NT2/D1 (cell line): ENCODE measurements around the gene ZNF425.

Source experiments
- SUZ12 ChIP-seq: IDR thresholded peaks from 2 replicates; pipeline ENCODE4 v1.6.1; 2011; ENCODE audit not compliant: insufficient read length, insufficient read depth; ENCODE audit errors: extremely low read depth
- YY1 ChIP-seq: IDR thresholded peaks from 2 replicates; pipeline ENCODE4 v1.6.1; 2011; ENCODE audit not compliant: insufficient read length, insufficient read depth
- ZNF274 ChIP-seq: IDR thresholded peaks from 2 replicates; pipeline ENCODE4 v1.6.1; 2011; ENCODE audit warnings: mild to moderate bottlenecking, low read depth, low read length

DNA sequence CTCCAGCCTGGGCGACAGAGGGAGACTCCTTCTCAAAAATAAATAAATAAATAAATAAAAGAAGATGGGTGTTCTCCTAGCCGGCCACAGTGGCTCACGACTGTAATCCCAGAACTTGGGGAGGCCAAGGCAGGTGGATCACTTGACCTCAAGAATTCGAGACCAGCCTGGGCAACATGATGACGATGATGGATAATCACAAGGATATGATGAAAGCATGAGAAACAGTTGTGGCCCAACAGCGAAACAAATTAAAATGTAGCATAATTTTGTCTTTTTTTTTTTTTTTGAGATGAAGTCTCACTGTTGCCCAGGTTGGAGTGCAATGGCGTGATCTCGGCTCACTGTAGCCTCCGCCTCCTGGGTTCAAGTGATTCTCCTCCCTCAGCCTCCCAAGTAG is 48.5 kb downstream of the ZNF425 start:
- TF ChIP-seq YY1 (no peak), ZNF274 (no peak), SUZ12 (no peak)
